ENCODE measurements around the gene GABBR2. TPM values are rescaled to one million over a fixed set of nuclear protein-coding genes. Genes with fewer than 3 reads are reported as not detected.

GABBR2 gene
- total RNA-seq, 4 donors from 2014 or later = 0.17 to 0.26 TPM; not detected in 2

- TF ChIP-seq POLR2A (IDR thresholded peaks at IDR 0.05; ENCODE audit: low read depth) = no peak
- intact Hi-C loops (cut with DNase I) = no loop called here
- no peak overlapping the region for H3K27ac ChIP-seq (replicated peaks in 1 of 4)
Measured at GRCh38 chr9:98460704-98461103, 248.0 kb downstream of the GABBR2 start.

GRCh38 chr9:98457726-98458370, 250.9 kb downstream of the GABBR2 start:
- 67% methylated on average over 9 of the region's 9 CpGs for WGBS
- TF ChIP-seq POLR2A (IDR thresholded peaks at IDR 0.05; ENCODE audit: low read depth) (no peak), EP300 (IDR thresholded peaks at IDR 0.05) (no peak), POLR2AphosphoS5 (IDR thresholded peaks at IDR 0.05) (no peak), CTCF (IDR thresholded peaks at IDR 0.05) (no peak)
- Histone ChIP-seq H3K27ac (replicated peaks in 1 of 4) (no peak overlapping the region), H3K36me3 (no peaks in the 10 kb centered on the region), H3K4me1 (no peaks in the 10 kb centered on the region), H3K4me3 (no peak overlapping the region), H3K27me3 (peaks cover 0 to 17% (median 0%) of the 10 kb centered on the region in 4 donors), H3K9me3 (peaks cover 0 to 35% (median 23%) of the 10 kb centered on the region in 4 donors)
- DNase-seq (ENCODE audit: extremely low spot score) = no peak
- intact Hi-C loops (cut with DNase I) = no loop called here

More at GRCh38 chr9:98460704-98461103, 248.0 kb downstream of the GABBR2 start:
- H3K4me3 ChIP-seq = no peak overlapping the region
- no peaks in the 10 kb centered on the region for H3K4me1 ChIP-seq
- H3K27me3 ChIP-seq = peaks cover 0 to 17% (median 0%) of the 10 kb centered on the region in 4 donors
- peaks cover 0 to 39% (median 23%) of the 10 kb centered on the region in 4 donors for H3K9me3 ChIP-seq
- no peak for DNase-seq (ENCODE audit: extremely low spot score)
- H3K36me3 ChIP-seq = no peaks in the 10 kb centered on the region

- WGBS = 45% methylated on average over 2 of the region's 2 CpGs
- no peak overlapping the region for H3K4me3 ChIP-seq
- peaks cover 0 to 17% (median 0%) of the 10 kb centered on the region in 4 donors for H3K27me3 ChIP-seq
- no peaks in the 10 kb centered on the region for H3K4me1 ChIP-seq
- intact Hi-C loops (cut with DNase I) = no loop called here
- no peaks in the 10 kb centered on the region for H3K36me3 ChIP-seq
- no peak for DNase-seq (ENCODE audit: extremely low spot score)
- H3K27ac ChIP-seq (replicated peaks in 1 of 4) = no peak overlapping the region
- TF ChIP-seq POLR2AphosphoS5 (IDR thresholded peaks at IDR 0.05) = no peak
- TF ChIP-seq CTCF (IDR thresholded peaks at IDR 0.05) = no peak
- TF ChIP-seq POLR2A (IDR thresholded peaks at IDR 0.05; ENCODE audit: low read depth) = no peak
- TF ChIP-seq EP300 (IDR thresholded peaks at IDR 0.05) = no peak
- H3K9me3 ChIP-seq = peaks cover 0 to 20% (median 14%) of the 10 kb centered on the region in 4 donors
Measured at GRCh38 chr9:98456156-98456613, 252.6 kb downstream of the GABBR2 start.

- H3K27ac ChIP-seq (replicated peaks in 1 of 4) = no peak overlapping the region
- no peaks in the 10 kb centered on the region for H3K36me3 ChIP-seq
- TF ChIP-seq POLR2AphosphoS5 (IDR thresholded peaks at IDR 0.05) (no peak), POLR2A (IDR thresholded peaks at IDR 0.05; ENCODE audit: low read depth) (no peak), CTCF (IDR thresholded peaks at IDR 0.05) (no peak), EP300 (IDR thresholded peaks at IDR 0.05) (no peak)
- intact Hi-C loops (cut with DNase I) = no loop called here
- peaks cover 0 to 17% (median 0%) of the 10 kb centered on the region in 4 donors for H3K27me3 ChIP-seq
- no peak for DNase-seq (ENCODE audit: extremely low spot score)
- peaks cover 0 to 17% (median 8%) of the 10 kb centered on the region in 4 donors for H3K9me3 ChIP-seq
- H3K4me3 ChIP-seq = no peak overlapping the region
- no peaks in the 10 kb centered on the region for H3K4me1 ChIP-seq
- 77% methylated on average over 10 of the region's 12 CpGs for WGBS
Measured at GRCh38 chr9:98455256-98456155, 253.2 kb downstream of the GABBR2 start.
